OCI-LY1 (cell line): Measurements from ENCODE around the gene SSBP4.

Experiments used
- H2AFZ ChIP-seq: fragments of 200-600 bp; sonication (generic), shearing (Covaris generic); 2 replicates; pipeline ENCODE4 v1.6.0; 2014; ENCODE audit warnings: antibody characterized with exemption, mild to moderate bottlenecking, low read length
- H3F3A ChIP-seq: fragments of 200-600 bp; sonication (generic), shearing (Covaris generic); 2 replicates; pipeline ENCODE4 v1.6.0; 2014; ENCODE audit warnings: mild to moderate bottlenecking, antibody characterized with exemption, low read length, moderate library complexity; ENCODE audit not compliant: insufficient read depth
- H3K27ac ChIP-seq: fragments of 200-600 bp; sonication (generic); 2 replicates; pipeline ENCODE4 v1.5.1; 2014; ENCODE audit warnings: low read length, mixed run types, mild to moderate bottlenecking, low read depth; ENCODE audit not compliant: poor library complexity, severe bottlenecking
- H3K27me3 ChIP-seq: fragments of 200-600 bp; sonication (generic); 2 replicates; pipeline ENCODE4 v1.6.0; 2014; ENCODE audit warnings: antibody characterized with exemption, mild to moderate bottlenecking, low read length, moderate library complexity; ENCODE audit not compliant: insufficient read depth
- H3K36me3 ChIP-seq: fragments of 200-600 bp; sonication (generic); 2 replicates; pipeline ENCODE4 v1.6.1; 2014; ENCODE audit warnings: mild to moderate bottlenecking, antibody characterized with exemption, low read length, moderate library complexity, mixed read lengths; ENCODE audit not compliant: insufficient read depth
- H3K4me1 ChIP-seq: fragments of 200-600 bp; sonication (generic); 2 replicates; pipeline ENCODE4 v1.5.1; 2014; ENCODE audit warnings: mild to moderate bottlenecking, low read length, moderate library complexity; ENCODE audit not compliant: insufficient read depth, severe bottlenecking
- H3K4me2 ChIP-seq: fragments of 200-600 bp; sonication (generic), shearing (Covaris generic); 2 replicates; pipeline ENCODE4 v1.6.1; 2014; ENCODE audit warnings: low read length
- H3K4me3 ChIP-seq: fragments of 200-600 bp; sonication (generic); 2 replicates; pipeline ENCODE4 v1.5.1; 2014; ENCODE audit warnings: low read length, low read depth, mild to moderate bottlenecking, mixed read lengths; ENCODE audit not compliant: poor library complexity, severe bottlenecking
- H3K79me2 ChIP-seq: fragments of 200-600 bp; shearing (Covaris generic); 2 replicates; pipeline ENCODE4 v1.6.1; 2016; ENCODE audit warnings: mixed run types, low read length, mixed read lengths; ENCODE audit not compliant: insufficient read depth
- H3K9ac ChIP-seq: fragments of 200-600 bp; sonication (generic), shearing (Covaris generic); 2 replicates; pipeline ENCODE4 v1.6.1; 2014; ENCODE audit warnings: mild to moderate bottlenecking, low read length, mixed read lengths
- H3K9me2 ChIP-seq: fragments of 200-600 bp; sonication (generic), shearing (Covaris generic); 2 replicates; pipeline ENCODE4 v1.6.1; 2014; ENCODE audit warnings: low read depth, mild to moderate bottlenecking, low read length, mixed read lengths
- H3K9me3 ChIP-seq: fragments of 200-600 bp; shearing (Covaris generic); 2 replicates; pipeline ENCODE4 v1.6.1; 2014; ENCODE audit warnings: low read length, mixed read lengths
- H4K20me1 ChIP-seq: fragments of 200-600 bp; sonication (generic), shearing (Covaris generic); 2 replicates; pipeline ENCODE4 v1.6.0; 2016; ENCODE audit warnings: mild to moderate bottlenecking, low read length; ENCODE audit not compliant: insufficient read depth
- EZH2 ChIP-seq: fragments of 200-600 bp; sonication (generic), shearing (Covaris generic); IDR thresholded peaks from 2 replicates; pipeline ENCODE4 v1.8.0; 2017; ENCODE audit warnings: borderline replicate concordance, mixed run types, mild to moderate bottlenecking, antibody characterized with exemption, low read length, moderate library complexity, mixed read lengths
- TF ChIP-seq, protein P1 (sequence below): fragments of 200-600 bp; sonication (generic), shearing (Covaris generic); IDR thresholded peaks from 2 replicates; pipeline ENCODE4 v1.5.1; 2017; ENCODE audit warnings: mild to moderate bottlenecking, antibody characterized with exemption, low read length, moderate library complexity, mixed read lengths

The SSBP4 gene

DNA sequence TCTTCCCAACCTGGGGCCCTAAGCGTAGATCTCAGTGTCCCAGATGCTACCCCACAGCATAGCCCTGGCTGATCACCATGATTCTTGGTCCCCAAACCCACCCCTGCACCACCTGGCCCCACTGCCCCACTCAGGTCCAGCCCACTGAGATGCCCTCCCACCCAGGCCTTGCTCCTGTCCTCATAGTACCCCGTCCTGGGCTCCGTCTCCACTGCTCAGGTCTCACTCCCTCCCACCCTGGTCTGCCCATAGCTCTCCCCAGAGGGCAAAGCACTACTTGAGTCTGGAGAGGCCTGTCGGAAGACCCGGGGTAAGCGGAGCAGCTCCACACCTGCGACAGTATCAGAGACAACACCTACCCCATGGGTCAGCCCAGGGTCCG, 54.5 kb downstream of the SSBP4 start:
- Histone ChIP-seq H3K4me3 (no peak overlapping the region), H3K9me3 (no peaks in the 10 kb centered on the region), H3K9ac (no peak overlapping the region), H3K4me2 (no peak overlapping the region), H4K20me1 (no peaks in the 10 kb centered on the region), H3K9me2 (no peaks in the 10 kb centered on the region), H3K27ac (no peak overlapping the region), H2AFZ (no peak overlapping the region), H3K27me3 (no peaks in the 10 kb centered on the region), H3K79me2 (no peaks in the 10 kb centered on the region), H3F3A (no peaks in the 10 kb centered on the region), H3K36me3 (no peaks in the 10 kb centered on the region), H3K4me1 (peaks cover under 1% of the 10 kb centered on the region)
- no peak for TF ChIP-seq EZH2
- TF ChIP-seq, protein P1, sequence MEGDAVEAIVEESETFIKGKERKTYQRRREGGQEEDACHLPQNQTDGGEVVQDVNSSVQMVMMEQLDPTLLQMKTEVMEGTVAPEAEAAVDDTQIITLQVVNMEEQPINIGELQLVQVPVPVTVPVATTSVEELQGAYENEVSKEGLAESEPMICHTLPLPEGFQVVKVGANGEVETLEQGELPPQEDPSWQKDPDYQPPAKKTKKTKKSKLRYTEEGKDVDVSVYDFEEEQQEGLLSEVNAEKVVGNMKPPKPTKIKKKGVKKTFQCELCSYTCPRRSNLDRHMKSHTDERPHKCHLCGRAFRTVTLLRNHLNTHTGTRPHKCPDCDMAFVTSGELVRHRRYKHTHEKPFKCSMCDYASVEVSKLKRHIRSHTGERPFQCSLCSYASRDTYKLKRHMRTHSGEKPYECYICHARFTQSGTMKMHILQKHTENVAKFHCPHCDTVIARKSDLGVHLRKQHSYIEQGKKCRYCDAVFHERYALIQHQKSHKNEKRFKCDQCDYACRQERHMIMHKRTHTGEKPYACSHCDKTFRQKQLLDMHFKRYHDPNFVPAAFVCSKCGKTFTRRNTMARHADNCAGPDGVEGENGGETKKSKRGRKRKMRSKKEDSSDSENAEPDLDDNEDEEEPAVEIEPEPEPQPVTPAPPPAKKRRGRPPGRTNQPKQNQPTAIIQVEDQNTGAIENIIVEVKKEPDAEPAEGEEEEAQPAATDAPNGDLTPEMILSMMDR, result no peak

DNA sequence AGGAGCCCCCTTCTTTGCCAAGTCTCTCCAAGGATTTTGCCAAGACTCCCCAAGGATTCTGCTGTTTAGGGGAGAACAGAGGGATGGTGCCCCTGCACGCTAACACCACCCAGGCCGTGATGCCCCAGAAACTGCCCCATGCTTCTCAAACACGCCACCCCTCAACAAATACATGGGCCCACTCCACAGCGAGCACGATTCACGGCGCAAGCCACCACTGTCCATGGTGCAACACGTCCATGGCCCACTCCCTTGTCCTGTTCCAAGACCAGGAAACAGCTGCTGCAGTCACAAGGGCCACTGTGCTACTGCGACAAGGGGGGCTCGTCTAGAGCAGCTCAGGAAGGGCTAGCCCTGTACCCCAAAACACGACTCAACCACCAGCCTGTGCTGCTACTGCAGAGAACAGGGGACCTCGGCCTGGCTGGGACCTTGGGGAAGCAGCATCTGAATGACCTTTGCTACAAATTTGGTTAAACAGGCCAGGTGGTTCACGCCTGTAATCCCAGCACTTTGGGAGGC, 55.2 kb downstream of the SSBP4 start:
- Histone ChIP-seq H3K36me3 (no peaks in the 10 kb centered on the region), H3K79me2 (no peaks in the 10 kb centered on the region), H3K4me1 (peaks cover 8% of the 10 kb centered on the region), H3K9me3 (no peaks in the 10 kb centered on the region), H3K9me2 (no peaks in the 10 kb centered on the region), H3K4me2 (no peak overlapping the region), H3K4me3 (no peak overlapping the region), H2AFZ (no peak overlapping the region), H4K20me1 (no peaks in the 10 kb centered on the region), H3K27me3 (no peaks in the 10 kb centered on the region), H3K9ac (no peak overlapping the region), H3F3A (no peaks in the 10 kb centered on the region), H3K27ac (no peak overlapping the region)
- TF ChIP-seq, protein P1, result no peak
- no peak for TF ChIP-seq EZH2

DNA sequence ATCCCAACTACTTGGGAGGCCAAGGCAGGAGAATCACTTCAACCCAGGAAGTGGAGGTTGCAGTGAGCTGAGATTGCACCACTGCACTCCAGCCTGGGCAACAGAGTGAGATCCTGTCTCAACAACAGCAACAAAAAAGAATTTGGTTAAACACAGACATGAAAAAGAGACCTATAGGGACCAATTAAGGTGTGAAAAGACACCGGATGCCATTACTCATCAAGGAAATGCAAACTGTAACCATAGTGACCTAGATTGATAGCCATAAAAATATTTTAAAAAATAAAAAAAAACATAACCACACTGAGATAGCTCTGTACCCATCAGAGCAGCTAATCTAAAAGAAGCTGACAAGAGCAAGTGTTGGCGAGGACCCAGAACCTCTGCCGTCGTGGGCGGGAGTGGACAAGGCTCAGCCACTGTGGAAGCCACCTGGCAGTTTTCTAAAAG, 55.8 kb downstream of the SSBP4 start:
- TF ChIP-seq, protein P1, result no peak
- no peak for TF ChIP-seq EZH2
- no peak overlapping the region for H3K9ac ChIP-seq
- no peaks in the 10 kb centered on the region for H3K27me3 ChIP-seq
- H4K20me1 ChIP-seq, result no peaks in the 10 kb centered on the region
- H3K4me3 ChIP-seq, result no peak overlapping the region
- no peak overlapping the region for H2AFZ ChIP-seq
- no peak overlapping the region for H3K27ac ChIP-seq
- H3F3A ChIP-seq, result no peaks in the 10 kb centered on the region
- no peaks in the 10 kb centered on the region for H3K79me2 ChIP-seq
- H3K4me1 ChIP-seq, result peaks cover 14% of the 10 kb centered on the region
- H3K4me2 ChIP-seq, result no peak overlapping the region
- H3K9me2 ChIP-seq, result no peaks in the 10 kb centered on the region
- H3K36me3 ChIP-seq, result no peaks in the 10 kb centered on the region
- H3K9me3 ChIP-seq, result no peaks in the 10 kb centered on the region
